Measurements from ENCODE around the gene WNT9A. TPM values are rescaled to one million over a fixed set of nuclear protein-coding genes. Genes with fewer than 3 reads are reported as not detected.

WNT9A gene
- total and polyA plus RNA-seq, 2 of the 4 experiments (the other 2 are of a cell fraction): 0.18 to 0.36 TPM

DNA sequence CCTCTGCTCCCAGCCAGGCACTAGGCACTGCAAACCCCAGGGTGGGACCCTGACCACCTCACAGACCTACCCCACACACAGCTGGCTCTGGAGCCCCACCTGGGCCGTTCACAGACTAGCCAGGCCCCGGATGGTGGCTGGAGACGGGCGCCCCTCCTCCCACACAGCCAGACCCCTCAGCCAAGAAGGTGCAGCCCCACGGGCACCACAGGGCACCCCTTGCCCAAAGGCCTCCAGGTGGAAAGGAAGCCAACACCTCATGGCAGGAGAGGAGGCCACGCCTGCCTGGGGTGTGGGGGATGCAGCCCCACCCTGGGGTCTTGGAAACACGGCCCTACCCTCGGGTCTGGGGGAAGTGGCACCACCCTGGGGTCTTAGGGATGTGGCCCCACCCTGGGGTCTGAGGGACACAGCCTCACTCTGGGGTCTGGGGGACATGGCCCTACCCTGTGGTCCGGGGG, 44.6 kb downstream of the WNT9A start:
- CTCF ChIA-PET: no interaction called here
- TF ChIP-seq CHD1 (IDR thresholded peaks at IDR 0.05; ENCODE audit: low read depth, low read length) (no peak), SMC3 (IDR thresholded peaks at IDR 0.05; ENCODE audit: low read depth, low read length) (no peak), NFE2L2 (IDR thresholded peaks at IDR 0.05; ENCODE audit: low read depth, low read length) (no peak), CEBPB (IDR thresholded peaks at IDR 0.05; ENCODE audit: low read depth, low read length) (no peak), BHLHE40 (IDR thresholded peaks at IDR 0.05; ENCODE audit: low read depth, low read length) (no peak)
- intact Hi-C loops (cut with micrococcal nuclease): no loop called here
- no peak for DNase-seq
- Histone ChIP-seq H3K9me1 (ENCODE audit: insufficient read depth, low read length) (no peaks in the 10 kb centered on the region), H2BK120ac (ENCODE audit: low read depth, low read length) (no peak overlapping the region), H3K27me3 (ENCODE audit: control insufficient read depth, insufficient read depth, low read length) (no peaks in the 10 kb centered on the region; the same call in 1 of the 2 replicates), H2BK15ac (ENCODE audit: low read depth, low read length) (no peak overlapping the region), H2AK9ac (replicated peaks; ENCODE audit: low read depth, low read length, poor library complexity) (no peak overlapping the region), H2BK5ac (ENCODE audit: low read depth, low read length, poor library complexity, severe bottlenecking) (no peak overlapping the region), H2BK20ac (ENCODE audit: low read depth, low read length) (no peak overlapping the region), H3K56ac (ENCODE audit: extremely low read depth, insufficient read depth, low read length) (no peak overlapping the region), H3K14ac (replicated peaks; ENCODE audit: low read depth, low read length) (no peak overlapping the region), H3K4me3 (ENCODE audit: insufficient read depth, low read depth, low read length) (no peak overlapping the region), H3K9ac (ENCODE audit: low read depth, low read length) (no peak overlapping the region), H4K8ac (ENCODE audit: low read depth in 2 of 2, low read length in 2 of 2) (no peak overlapping the region), H4K20me1 (ENCODE audit: insufficient read depth, low read length) (no peaks in the 10 kb centered on the region), H4K91ac (ENCODE audit: insufficient read depth, low read depth, low read length) (no peak overlapping the region), H3K9me3 (ENCODE audit: control insufficient read depth, insufficient read depth, low read length) (no peaks in the 10 kb centered on the region), H3K4me1 (ENCODE audit: control insufficient read depth, insufficient read depth, low read length) (no peaks in the 10 kb centered on the region), H3K4ac (ENCODE audit: low read depth, low read length) (no peak overlapping the region), H3K36me3 (ENCODE audit: control insufficient read depth, insufficient read depth, low read length) (no peaks in the 10 kb centered on the region), H3K27ac (ENCODE audit: insufficient read depth, low read length) (no peak overlapping the region), H3K18ac (ENCODE audit: low read depth, low read length) (no peak overlapping the region), H2AK5ac (ENCODE audit: low read depth, low read length) (no peak overlapping the region), H4K5ac (ENCODE audit: low read depth, low read length) (no peak overlapping the region), H3K79me1 (ENCODE audit: low read depth in 1 of 2, low read length in 2 of 2) (no peaks in the 10 kb centered on the region), H3K23ac (ENCODE audit: low read depth, low read length) (no peak overlapping the region), H3K4me2 (ENCODE audit: low read depth, low read length) (no peak overlapping the region), H2AFZ (replicated peaks; ENCODE audit: low read length, poor library complexity) (no peak overlapping the region)
- no peak for ATAC-seq (ENCODE audit: low read depth)
- no TSS peak for BruUV-seq (replicated peaks)
- in situ Hi-C loops (cut with MboI; ENCODE audit: low sequenced_read_pairs): no loop called here
- dilution Hi-C loops (cut with HindIII; ENCODE audit: low sequenced_read_pairs, unreplicated experiment): no loop called here
- WGBS, 2 experiments (ENCODE audit: extremely low coverage in 2 of 2, insufficient read length in 1 of 2): no CpG with 5 or more reads among the region's 9 CpGs
- POLR2A ChIA-PET (ENCODE audit: unreplicated experiment): no interaction called here
